HEK293 (cell line): ENCODE results near the gene TMEM121.

Experiments
- CTCF ChIA-PET: fragments of 350-600 bp; formaldehyde crosslinking; extraction: SDS; loops from one replicate; lab custom pipeline; 2021; ENCODE audit warnings: antibody characterized with exemption; lab: Yijun Ruan, JAX
- POLR2A ChIA-PET: fragments of 300-600 bp; formaldehyde crosslinking; extraction: SDS; loops from one replicate; lab custom pipeline; 2020; ENCODE audit warnings: antibody characterized with exemption, inconsistent platforms; lab: Yijun Ruan, JAX
- H3K27ac ChIP-seq: fragments of 200-500 bp; sonication (Bioruptor generic); 2 replicates; pipeline ENCODE4 v1.5.1; 2014; ENCODE audit warnings: low read depth, low read length, control low read depth, inconsistent platforms; ENCODE audit errors: extremely low read depth
- H3K36me3 ChIP-seq, 2 experiments: fragments of 200-500 bp in 1 of 2; sonication (Bioruptor generic) in 1 of 2; 1 replicate in 1 of 2; 2 replicates in 1 of 2; pipeline ENCODE4 v1.5.1; 2014 to 2017; ENCODE audit warnings: inconsistent platforms in 2 of 2, low read length in 2 of 2; ENCODE audit not compliant: control insufficient read depth in 2 of 2, insufficient read depth in 1 of 2
- H3K4me1 ChIP-seq: fragments of 200-500 bp; sonication (Bioruptor generic); 2 replicates; pipeline ENCODE4 v1.5.1; 2014; ENCODE audit warnings: mild to moderate bottlenecking, low read length, inconsistent platforms; ENCODE audit not compliant: control insufficient read depth, insufficient read depth
- H3K4me3 ChIP-seq: 2 replicates; pipeline ENCODE4 v1.5.1; 2011; ENCODE audit warnings: low read depth, mild to moderate bottlenecking, control low read depth, low read length, moderate library complexity
- H3K9me3 ChIP-seq: fragments of 200-500 bp; sonication (Bioruptor generic); 2 replicates; pipeline ENCODE4 v1.5.1; 2014; ENCODE audit warnings: low read depth, low read length, inconsistent platforms; ENCODE audit not compliant: control insufficient read depth, insufficient read depth
- EGR2 ChIP-seq: fragments of 450-650 bp; formaldehyde crosslinking; IDR thresholded peaks from 2 replicates; pipeline ENCODE4 v1.5.1; 2016; ENCODE audit warnings: low read depth, missing biosample characterization, missing genetic modification characterization
- ELK4 ChIP-seq: IDR thresholded peaks from 2 replicates; pipeline ENCODE4 v1.6.1; 2011; ENCODE audit warnings: mild to moderate bottlenecking, low read depth, low read length, borderline replicate concordance
- SP2 ChIP-seq: fragments of 450-650 bp; formaldehyde crosslinking; IDR thresholded peaks from 2 replicates; pipeline ENCODE4 v1.5.1; 2016; ENCODE audit warnings: missing biosample characterization, missing genetic modification characterization
- TCF7L2 ChIP-seq: IDR thresholded peaks from 2 replicates; pipeline ENCODE4 v1.6.1; 2011; ENCODE audit warnings: low read depth, mild to moderate bottlenecking, inconsistent platforms, low read length, moderate library complexity, borderline replicate concordance
- YY2 ChIP-seq: fragments of 450-650 bp; formaldehyde crosslinking; IDR thresholded peaks from 2 replicates; pipeline ENCODE4 v1.5.1; 2016; ENCODE audit warnings: missing biosample characterization, missing genetic modification characterization
- ZBTB49 ChIP-seq: fragments of 450-650 bp; formaldehyde crosslinking; IDR thresholded peaks from 2 replicates; pipeline ENCODE4 v1.5.1; 2016; ENCODE audit warnings: missing biosample characterization, missing genetic modification characterization, low read depth
- ZNF138 ChIP-seq: fragments of 450-650 bp; formaldehyde crosslinking; IDR thresholded peaks from 2 replicates; pipeline ENCODE4 v1.5.1; 2016; ENCODE audit warnings: missing biosample characterization, missing genetic modification characterization, borderline replicate concordance
- ZNF184 ChIP-seq: fragments of 450-650 bp; IDR thresholded peaks from 2 replicates; pipeline ENCODE4 v1.5.1; 2018; ENCODE audit warnings: missing biosample characterization, mild to moderate bottlenecking, missing genetic modification characterization
- ZNF2 ChIP-seq: fragments of 450-650 bp; formaldehyde crosslinking; IDR thresholded peaks from 2 replicates; pipeline ENCODE4 v1.5.1; 2016; ENCODE audit warnings: missing biosample characterization, missing genetic modification characterization
- ZNF211 ChIP-seq: fragments of 450-650 bp; formaldehyde crosslinking; IDR thresholded peaks from 2 replicates; pipeline ENCODE4 v1.5.1; 2016; ENCODE audit warnings: low read depth, missing biosample characterization, missing genetic modification characterization
- ZNF223 ChIP-seq: fragments of 450-650 bp; formaldehyde crosslinking; IDR thresholded peaks from 2 replicates; pipeline ENCODE4 v1.5.1; 2016; ENCODE audit warnings: missing biosample characterization, missing genetic modification characterization
- ZNF266 ChIP-seq: fragments of 450-650 bp; formaldehyde crosslinking; IDR thresholded peaks from 2 replicates; pipeline ENCODE4 v1.5.1; 2016; ENCODE audit warnings: missing biosample characterization, missing genetic modification characterization, low read depth
- ZNF292 ChIP-seq: fragments of 450-650 bp; formaldehyde crosslinking; IDR thresholded peaks from 2 replicates; pipeline ENCODE4 v1.5.1; 2016; ENCODE audit warnings: low read depth, missing biosample characterization, missing genetic modification characterization, borderline replicate concordance
- ZNF335 ChIP-seq: fragments of 450-650 bp; formaldehyde crosslinking; conservative IDR thresholded peaks from 2 replicates; pipeline ENCODE4 v1.5.1; 2016; ENCODE audit warnings: missing biosample characterization, missing genetic modification characterization
- ZNF350 ChIP-seq: fragments of 450-650 bp; formaldehyde crosslinking; IDR thresholded peaks from 2 replicates; pipeline ENCODE4 v1.5.0; 2017; ENCODE audit warnings: missing biosample characterization, mild to moderate bottlenecking, missing genetic modification characterization
- ZNF354C ChIP-seq: fragments of 450-650 bp; formaldehyde crosslinking; IDR thresholded peaks from 2 replicates; pipeline ENCODE4 v1.5.1; 2016; ENCODE audit warnings: missing biosample characterization, missing genetic modification characterization, low read depth, borderline replicate concordance
- ZNF404 ChIP-seq: fragments of 450-650 bp; formaldehyde crosslinking; IDR thresholded peaks from 2 replicates; pipeline ENCODE4 v1.5.1; 2017; ENCODE audit warnings: missing biosample characterization, missing genetic modification characterization
- ZNF416 ChIP-seq: fragments of 450-650 bp; formaldehyde crosslinking; IDR thresholded peaks from 2 replicates; pipeline ENCODE4 v1.5.1; 2016; ENCODE audit warnings: missing biosample characterization, missing genetic modification characterization
- ZNF48 ChIP-seq: fragments of 450-650 bp; formaldehyde crosslinking; IDR thresholded peaks from 2 replicates; pipeline ENCODE4 v1.5.1; 2016; ENCODE audit warnings: missing biosample characterization, missing genetic modification characterization
- ZNF558 ChIP-seq: fragments of 450-650 bp; formaldehyde crosslinking; IDR thresholded peaks from 2 replicates; pipeline ENCODE4 v1.5.1; 2016; ENCODE audit warnings: missing biosample characterization, missing genetic modification characterization
- ZNF610 ChIP-seq: fragments of 450-650 bp; formaldehyde crosslinking; IDR thresholded peaks from 2 replicates; pipeline ENCODE4 v1.5.1; 2016; ENCODE audit warnings: missing biosample characterization, missing genetic modification characterization, borderline replicate concordance
- ZNF785 ChIP-seq: fragments of 450-650 bp; formaldehyde crosslinking; IDR thresholded peaks from 2 replicates; pipeline ENCODE4 v1.5.1; 2016; ENCODE audit warnings: missing biosample characterization, missing genetic modification characterization
- ZSCAN5A ChIP-seq: fragments of 450-650 bp; formaldehyde crosslinking; IDR thresholded peaks from 2 replicates; pipeline ENCODE4 v1.5.1; 2016; ENCODE audit warnings: missing biosample characterization, missing genetic modification characterization
- TF ChIP-seq, protein P1 (sequence below): fragments of 450-650 bp; formaldehyde crosslinking; IDR thresholded peaks from 2 replicates; pipeline ENCODE4 v1.5.1; 2017; ENCODE audit warnings: missing biosample characterization, missing genetic modification characterization
- TF ChIP-seq, protein P2 (sequence below): fragments of 450-650 bp; formaldehyde crosslinking; IDR thresholded peaks from 2 replicates; pipeline ENCODE4 v1.5.1; 2016; ENCODE audit warnings: missing biosample characterization, missing genetic modification characterization

TMEM121 gene

DNA sequence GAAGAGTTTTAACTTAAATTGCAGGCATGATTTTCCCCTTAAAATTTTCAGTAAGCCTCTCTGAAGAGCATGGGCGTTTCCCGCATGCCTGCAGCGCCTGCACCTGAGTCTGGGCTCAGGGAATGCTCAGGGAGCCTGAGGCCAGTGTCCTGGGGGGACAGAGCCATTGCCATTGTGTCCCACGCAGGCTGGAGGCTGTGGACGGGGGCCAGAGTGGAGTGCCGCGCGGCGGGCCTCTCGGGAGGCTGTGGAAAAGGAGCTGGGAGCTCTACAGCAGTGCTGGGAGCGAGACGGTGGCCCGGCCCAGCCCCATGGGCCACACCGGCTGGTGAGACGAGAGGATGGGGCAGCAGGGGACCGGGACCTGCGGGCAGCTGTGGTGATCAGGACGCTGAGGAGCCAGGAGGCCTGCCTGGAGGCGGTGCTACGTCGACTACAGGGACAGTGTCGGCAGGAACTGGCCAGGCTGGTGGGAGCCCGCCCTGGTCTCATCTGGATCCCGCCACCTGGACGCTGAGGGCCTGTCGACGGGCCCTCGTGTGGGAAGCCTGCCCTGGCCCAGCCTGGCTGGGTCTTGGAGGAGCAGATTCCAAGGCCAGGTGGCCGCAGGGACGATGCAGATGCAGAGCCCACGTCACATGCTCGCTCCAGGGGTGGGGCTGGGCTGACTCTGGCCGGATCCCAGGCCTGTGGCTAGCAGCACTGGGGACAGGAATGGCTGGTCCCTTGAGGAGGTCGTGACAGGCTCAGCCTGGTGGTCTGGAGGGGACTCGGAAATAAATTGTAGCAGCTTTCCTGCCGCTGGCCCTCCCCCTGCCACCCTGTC, 27.7 kb upstream of the TMEM121 start:
- POLR2A ChIA-PET: no interaction called here
- no peak overlapping the region for H3K4me3 ChIP-seq
- no peaks in the 10 kb centered on the region for H3K9me3 ChIP-seq
- TF ChIP-seq ZNF350 (tag by site-specific recombination) (no peak), YY2 (no peak), ZNF138 (tag by site-specific recombination) (no peak), ZNF266 (tag by site-specific recombination) (no peak), ZNF223 (tag by site-specific recombination) (no peak), ZNF610 (tag by site-specific recombination) (no peak), ZNF48 (tag by site-specific recombination) (no peak), ZNF785 (tag by site-specific recombination) (no peak)
- CTCF ChIA-PET: interaction anchor here (1.0 kb wide), 1 partner anchor 35 kb away, joined by 6 read pairs; no protein-coding TSS in a partner anchor
- H3K36me3 ChIP-seq: peaks cover 0 to 7% of the 10 kb centered on the region in 2 experiments; a peak in 1 of 3 replicates
- no peak overlapping the region for H3K27ac ChIP-seq
- H3K4me1 ChIP-seq: no peaks in the 10 kb centered on the region

DNA sequence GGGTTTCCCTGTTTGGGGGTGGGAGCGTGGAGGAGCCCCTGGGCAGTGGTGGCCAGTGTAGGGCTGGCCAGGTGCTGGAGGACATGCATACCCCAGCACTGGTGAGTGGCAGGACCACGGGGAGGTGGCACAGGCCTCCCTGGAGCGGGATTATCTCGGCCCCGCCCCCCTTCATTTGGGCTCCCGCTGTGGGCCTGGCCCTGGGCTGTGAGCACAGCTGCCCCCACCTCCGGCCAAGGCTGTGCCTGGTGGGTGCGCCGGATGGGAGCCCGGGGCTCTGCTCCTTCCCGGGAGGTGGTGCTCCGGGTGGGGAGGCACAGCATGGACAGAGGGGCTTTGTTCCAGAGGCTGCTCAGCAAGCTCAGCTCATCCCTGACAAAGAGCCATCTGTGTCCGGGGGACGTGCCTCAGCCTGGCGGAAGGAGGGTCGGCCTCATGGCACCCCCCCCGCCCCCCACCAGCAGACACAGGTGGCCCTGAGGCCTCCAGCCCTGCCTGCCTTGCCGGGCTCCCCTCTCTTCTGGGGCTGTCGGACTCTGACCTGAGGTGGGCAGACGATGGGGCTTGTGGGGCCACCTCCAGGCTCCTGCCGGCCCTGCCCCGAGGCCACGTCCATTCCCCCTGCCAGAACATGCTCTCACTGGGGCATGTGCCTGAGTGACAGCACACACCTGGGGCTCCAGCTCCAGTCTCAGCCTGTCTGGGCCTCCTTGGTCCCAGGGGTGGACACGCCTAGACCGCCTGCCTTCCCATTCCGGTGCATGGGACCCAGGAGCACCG, 26.9 kb upstream of the TMEM121 start:
- ChIA-PET POLR2A (interaction anchor here (0.9 to 1.3 kb wide), 2 partner anchors 7 to 12 kb away, joined by 3 to 5 read pairs; no protein-coding TSS in a partner anchor), CTCF (no interaction called here)
- Histone ChIP-seq H3K4me3 (no peak overlapping the region), H3K27ac (no peak overlapping the region), H3K9me3 (no peaks in the 10 kb centered on the region), H3K4me1 (no peaks in the 10 kb centered on the region), H3K36me3 (peaks cover 0 to 6% of the 10 kb centered on the region in 2 experiments; a peak in 1 of 3 replicates)
- TF ChIP-seq ELK4 (no peak), ZNF335 (no peak), ZNF558 (tag by site-specific recombination) (no peak), ZNF184 (tag by site-specific recombination) (no peak), TCF7L2 (no peak), ZNF2 (tag by site-specific recombination) (no peak), ZSCAN5A (tag by site-specific recombination) (no peak), ZNF416 (tag by site-specific recombination) (no peak), SP2 (tag by site-specific recombination) (peak; percentile 31), ZBTB49 (tag by site-specific recombination) (no peak), ZNF211 (tag by site-specific recombination) (no peak), ZNF292 (no peak), EGR2 (peak; percentile 47), ZNF354C (tag by site-specific recombination) (no peak), ZNF404 (tag by site-specific recombination) (no peak)
- TF ChIP-seq, protein P1, sequence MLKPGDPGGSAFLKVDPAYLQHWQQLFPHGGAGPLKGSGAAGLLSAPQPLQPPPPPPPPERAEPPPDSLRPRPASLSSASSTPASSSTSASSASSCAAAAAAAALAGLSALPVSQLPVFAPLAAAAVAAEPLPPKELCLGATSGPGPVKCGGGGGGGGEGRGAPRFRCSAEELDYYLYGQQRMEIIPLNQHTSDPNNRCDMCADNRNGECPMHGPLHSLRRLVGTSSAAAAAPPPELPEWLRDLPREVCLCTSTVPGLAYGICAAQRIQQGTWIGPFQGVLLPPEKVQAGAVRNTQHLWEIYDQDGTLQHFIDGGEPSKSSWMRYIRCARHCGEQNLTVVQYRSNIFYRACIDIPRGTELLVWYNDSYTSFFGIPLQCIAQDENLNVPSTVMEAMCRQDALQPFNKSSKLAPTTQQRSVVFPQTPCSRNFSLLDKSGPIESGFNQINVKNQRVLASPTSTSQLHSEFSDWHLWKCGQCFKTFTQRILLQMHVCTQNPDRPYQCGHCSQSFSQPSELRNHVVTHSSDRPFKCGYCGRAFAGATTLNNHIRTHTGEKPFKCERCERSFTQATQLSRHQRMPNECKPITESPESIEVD (tag by site-specific recombination): no peak
- TF ChIP-seq, protein P2, sequence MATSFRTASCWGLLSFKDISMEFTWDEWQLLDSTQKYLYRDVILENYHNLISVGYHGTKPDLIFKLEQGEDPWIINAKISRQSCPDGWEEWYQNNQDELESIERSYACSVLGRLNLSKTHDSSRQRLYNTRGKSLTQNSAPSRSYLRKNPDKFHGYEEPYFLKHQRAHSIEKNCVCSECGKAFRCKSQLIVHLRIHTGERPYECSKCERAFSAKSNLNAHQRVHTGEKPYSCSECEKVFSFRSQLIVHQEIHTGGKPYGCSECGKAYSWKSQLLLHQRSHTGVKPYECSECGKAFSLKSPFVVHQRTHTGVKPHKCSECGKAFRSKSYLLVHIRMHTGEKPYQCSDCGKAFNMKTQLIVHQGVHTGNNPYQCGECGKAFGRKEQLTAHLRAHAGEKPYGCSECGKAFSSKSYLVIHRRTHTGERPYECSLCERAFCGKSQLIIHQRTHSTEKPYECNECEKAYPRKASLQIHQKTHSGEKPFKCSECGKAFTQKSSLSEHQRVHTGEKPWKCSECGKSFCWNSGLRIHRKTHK (tag by site-specific recombination): no peak
